Stimulated activated naive B cell treated with anti-CD40 and anti-IgM and Interleukin-4, amounts not matched to agents 10 μg/mL and 1 μg/mL and 100 μg/mL, for 72 hours (primary cell): ENCODE measurements around the gene ABCF2.

Experiments
- ATAC-seq, 2 donors: fragments of 150-1000 bp; cut with Tn5 transposase; replicated peaks; 2 replicates each; pipeline ENCODE4 v1.10.0; 2021; ENCODE audit warnings: moderate library complexity in 1 of 2
- DNase-seq: peaks from one replicate; pipeline ENCODE4 v3.0.0; 2021
- H3K27ac Mint-ChIP-seq: one replicate; pipeline ENCODE4 v1.8.0; 2022; ENCODE audit warnings: mild to moderate bottlenecking, mixed read lengths
- H3K27me3 Mint-ChIP-seq, 2 donors: one replicate each; pipeline ENCODE4 v1.8.0; 2022; ENCODE audit warnings: mixed read lengths in 2 of 2
- H3K36me3 Mint-ChIP-seq, 2 donors: one replicate each; pipeline ENCODE4 v1.8.0; 2022; ENCODE audit warnings: mixed read lengths in 2 of 2, mild to moderate bottlenecking in 1 of 2
- H3K4me1 Mint-ChIP-seq, 2 donors: one replicate each; pipeline ENCODE4 v1.8.0; 2022; ENCODE audit warnings: mixed read lengths in 2 of 2, mild to moderate bottlenecking in 1 of 2
- H3K4me3 Mint-ChIP-seq, 2 donors: one replicate each; pipeline ENCODE4 v1.8.0; 2022; ENCODE audit warnings: mild to moderate bottlenecking in 2 of 2, mixed read lengths in 2 of 2, moderate library complexity in 1 of 2
- H3K9me3 Mint-ChIP-seq, 2 donors: one replicate each; pipeline ENCODE4 v1.8.0; 2022; ENCODE audit warnings: mixed read lengths in 2 of 2, mild to moderate bottlenecking in 1 of 2

ABCF2 gene

DNA sequence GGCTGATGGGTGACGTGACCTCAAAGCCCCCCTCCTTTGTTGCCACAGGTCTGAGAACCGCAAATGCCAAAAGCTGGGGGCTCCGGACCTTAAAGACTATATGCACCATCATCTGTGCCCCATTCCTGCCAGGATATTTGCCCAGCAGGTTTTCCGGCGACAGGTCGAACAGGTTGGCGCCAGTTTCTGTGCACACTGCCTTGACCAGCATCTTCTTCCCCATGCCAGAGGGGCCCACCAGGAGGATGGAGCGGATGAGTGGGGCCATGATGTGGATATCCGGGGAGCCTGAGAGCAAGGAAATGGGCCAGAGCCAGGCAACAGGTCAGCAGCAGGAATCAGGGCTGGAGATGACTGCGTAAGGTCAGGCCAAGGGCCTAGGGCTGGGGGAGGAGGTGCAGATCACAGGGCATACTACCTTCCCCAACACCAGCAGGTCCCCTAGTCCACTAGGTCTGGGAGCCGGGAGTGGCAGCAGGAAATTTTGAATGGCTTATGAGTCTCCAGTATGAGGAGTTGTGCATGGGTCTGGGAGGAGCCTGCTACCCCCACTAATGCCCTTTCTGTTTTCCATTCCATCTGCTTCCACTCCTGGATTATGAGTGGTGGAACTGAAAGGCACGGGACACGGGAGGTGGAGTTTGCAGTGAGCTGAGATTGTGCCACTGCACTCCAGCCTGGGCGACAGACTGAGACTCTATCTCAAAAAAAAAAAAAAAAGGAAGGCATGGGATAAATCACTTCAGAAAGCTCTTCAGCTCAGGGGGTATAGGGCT is 33.6 kb downstream of the ABCF2 start:
- H3K4me1 Mint-ChIP-seq, result peaks cover 3 to 14% of the 10 kb centered on the region in 2 donors
- no peak for ATAC-seq
- H3K9me3 Mint-ChIP-seq, result no peaks in the 10 kb centered on the region
- no peaks in the 10 kb centered on the region for H3K36me3 Mint-ChIP-seq
- H3K27me3 Mint-ChIP-seq, result peaks cover 24 to 35% of the 10 kb centered on the region in 2 donors
- H3K4me3 Mint-ChIP-seq, result no peak overlapping the region
- H3K27ac Mint-ChIP-seq, result no peak overlapping the region
- DNase-seq, result no peak

DNA sequence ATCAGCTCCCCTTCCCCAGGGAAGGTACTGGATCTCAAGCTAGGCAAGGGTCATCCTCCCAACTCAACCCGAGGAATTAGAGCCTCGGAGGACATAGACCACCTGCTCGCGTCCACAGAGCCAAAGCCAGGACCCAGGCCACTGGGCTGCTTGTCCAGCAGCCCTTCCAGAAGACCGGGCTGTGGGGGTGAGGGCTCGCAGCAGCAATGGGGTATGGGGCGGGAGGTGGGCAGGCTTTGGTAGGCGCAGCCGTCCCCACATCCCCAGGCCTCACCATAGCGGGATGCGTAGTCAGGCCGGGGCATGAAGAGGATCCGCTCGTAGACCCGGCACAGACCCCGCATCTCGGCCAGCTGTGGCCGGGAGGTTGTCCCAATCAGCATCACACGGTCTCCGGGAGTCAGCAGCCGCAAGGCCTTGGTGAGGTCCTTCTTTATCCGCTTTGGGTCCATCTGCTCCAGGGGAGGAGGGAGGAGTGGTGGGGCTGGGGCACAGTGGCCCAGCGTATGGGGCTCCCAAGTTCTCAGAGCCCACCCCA is 34.9 kb downstream of the ABCF2 start:
- ATAC-seq (no peak), DNase-seq (no peak)
- H3K9me3 Mint-ChIP-seq, result no peaks in the 10 kb centered on the region
- H3K27me3 Mint-ChIP-seq, result peaks cover 37 to 40% of the 10 kb centered on the region in 2 donors
- no peaks in the 10 kb centered on the region for H3K36me3 Mint-ChIP-seq
- peaks cover 7 to 25% of the 10 kb centered on the region in 2 donors for H3K4me1 Mint-ChIP-seq
- H3K27ac Mint-ChIP-seq, result no peak overlapping the region
- H3K4me3 Mint-ChIP-seq, result no peak overlapping the region

DNA sequence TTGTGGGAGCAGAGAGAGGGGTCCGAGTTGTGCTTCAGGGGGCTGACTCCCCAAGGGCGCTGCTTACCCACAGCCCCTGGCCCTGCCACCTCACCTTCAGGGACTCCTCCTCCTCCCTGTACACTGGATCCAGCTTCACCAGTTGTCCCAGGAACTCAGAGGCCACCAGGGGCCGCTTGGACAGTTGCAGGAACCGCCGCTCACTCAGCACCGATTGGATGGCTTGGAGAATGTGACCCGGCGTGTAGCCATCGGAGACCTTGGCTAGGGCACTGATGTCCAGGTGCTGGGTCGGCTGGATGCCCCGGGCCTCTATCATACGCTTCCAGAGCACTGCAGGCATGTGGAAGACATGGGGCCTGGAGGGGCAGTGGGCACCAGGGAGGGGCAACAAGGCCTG is 35.5 kb downstream of the ABCF2 start:
- Mint-ChIP-seq H3K36me3 (no peaks in the 10 kb centered on the region), H3K9me3 (no peaks in the 10 kb centered on the region), H3K4me3 (no peak overlapping the region), H3K27me3 (peaks cover 43 to 44% of the 10 kb centered on the region in 2 donors), H3K27ac (no peak overlapping the region), H3K4me1 (peaks cover 7 to 25% of the 10 kb centered on the region in 2 donors)
- DNase-seq, result no peak
- no peak for ATAC-seq

DNA sequence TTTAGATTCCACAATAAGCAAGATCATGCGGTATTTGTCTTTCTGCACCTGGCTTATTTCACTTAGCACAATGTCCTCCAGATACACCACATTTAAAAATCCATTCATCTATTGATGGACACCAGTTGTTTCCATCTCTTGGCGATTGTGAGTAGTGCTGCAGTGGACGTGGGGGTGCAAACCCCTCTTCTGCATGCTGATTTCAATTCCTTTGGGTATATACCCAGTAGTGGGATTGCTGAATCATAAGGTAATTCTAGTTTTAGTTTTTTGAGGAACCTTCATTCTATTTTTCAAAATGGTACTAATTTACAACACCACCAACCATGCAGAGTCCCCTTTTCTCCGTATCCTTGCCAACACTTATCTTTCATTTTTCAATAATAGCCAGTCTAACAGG is 38.0 kb downstream of the ABCF2 start:
- H3K9me3 Mint-ChIP-seq, result no peaks in the 10 kb centered on the region
- no peak overlapping the region for H3K27ac Mint-ChIP-seq
- H3K36me3 Mint-ChIP-seq, result no peaks in the 10 kb centered on the region
- peaks cover 41 to 49% of the 10 kb centered on the region in 2 donors for H3K27me3 Mint-ChIP-seq
- H3K4me3 Mint-ChIP-seq, result no peak overlapping the region
- H3K4me1 Mint-ChIP-seq, result peaks cover 7 to 25% of the 10 kb centered on the region in 2 donors
- ATAC-seq (peak; percentile 55 to 59), DNase-seq (no peak)

DNA sequence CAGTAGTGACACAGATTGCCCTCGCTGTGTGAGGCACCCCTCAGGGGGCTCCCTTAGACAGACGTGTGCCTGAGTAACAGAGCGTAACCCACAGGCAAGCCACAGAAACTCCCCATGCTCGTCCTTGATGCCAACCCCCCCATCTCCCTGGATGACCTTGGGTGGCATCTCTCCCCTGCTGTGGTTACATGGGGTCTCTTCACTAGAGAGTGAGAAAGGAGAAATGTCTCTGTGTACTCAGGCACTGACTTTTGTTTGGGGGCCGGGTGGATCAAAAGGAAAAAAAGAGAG is 38.8 kb downstream of the ABCF2 start:
- Mint-ChIP-seq H3K4me1 (peaks cover 7 to 25% of the 10 kb centered on the region in 2 donors), H3K27me3 (peaks cover 39 to 51% of the 10 kb centered on the region in 2 donors), H3K36me3 (no peaks in the 10 kb centered on the region), H3K9me3 (no peaks in the 10 kb centered on the region), H3K4me3 (no peak overlapping the region), H3K27ac (peak overlapping the region; percentile 21)
- peak; percentile 48 to 70 for ATAC-seq
- no peak for DNase-seq

DNA sequence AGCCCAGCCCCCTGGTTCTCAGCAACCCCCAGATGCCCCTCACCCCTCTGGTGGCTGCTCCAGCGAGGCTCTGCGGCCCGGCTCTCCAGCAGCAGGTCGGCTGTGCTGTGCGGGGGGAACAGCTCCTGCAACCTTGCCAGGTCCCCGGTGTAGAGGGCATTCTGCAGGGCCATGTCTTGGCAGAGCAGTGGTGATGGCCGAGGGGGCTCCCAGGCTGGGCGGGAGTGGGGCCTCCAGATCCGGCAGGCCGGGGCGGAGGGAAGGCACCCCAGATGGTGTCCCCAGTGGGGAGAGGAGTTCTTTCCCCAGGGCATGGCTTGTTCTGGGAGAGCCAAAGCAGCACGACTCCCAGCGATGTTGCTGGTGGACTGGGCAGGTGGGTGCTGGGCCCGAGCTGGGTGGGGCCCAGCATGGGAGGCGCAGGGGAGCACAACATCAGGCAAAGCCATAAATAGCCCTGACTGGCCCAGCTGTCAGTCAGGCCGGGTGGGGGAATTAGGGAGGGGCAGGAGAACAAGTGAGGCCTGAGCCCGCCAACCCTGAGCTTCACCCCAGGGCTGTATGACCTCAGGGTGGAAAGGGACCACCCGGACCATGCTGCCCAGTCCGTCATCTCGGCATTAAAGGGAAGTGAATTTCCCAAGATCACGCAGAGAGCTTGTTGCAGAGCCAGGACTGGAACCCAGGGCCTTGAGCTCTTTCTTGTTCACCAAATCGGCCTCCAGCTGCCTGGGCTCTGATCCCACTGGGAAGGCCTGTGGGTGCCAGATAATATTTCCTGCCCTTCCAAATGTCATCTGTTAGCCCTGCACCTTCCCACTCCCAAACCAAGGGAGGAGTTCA is 39.4 kb downstream of the ABCF2 start:
- ATAC-seq (no peak), DNase-seq (no peak)
- Mint-ChIP-seq H3K4me3 (no peak overlapping the region), H3K4me1 (peaks cover 7 to 25% of the 10 kb centered on the region in 2 donors), H3K36me3 (no peaks in the 10 kb centered on the region), H3K27me3 (peaks cover 37 to 51% of the 10 kb centered on the region in 2 donors), H3K9me3 (no peaks in the 10 kb centered on the region), H3K27ac (peak overlapping the region; percentile 21)

DNA sequence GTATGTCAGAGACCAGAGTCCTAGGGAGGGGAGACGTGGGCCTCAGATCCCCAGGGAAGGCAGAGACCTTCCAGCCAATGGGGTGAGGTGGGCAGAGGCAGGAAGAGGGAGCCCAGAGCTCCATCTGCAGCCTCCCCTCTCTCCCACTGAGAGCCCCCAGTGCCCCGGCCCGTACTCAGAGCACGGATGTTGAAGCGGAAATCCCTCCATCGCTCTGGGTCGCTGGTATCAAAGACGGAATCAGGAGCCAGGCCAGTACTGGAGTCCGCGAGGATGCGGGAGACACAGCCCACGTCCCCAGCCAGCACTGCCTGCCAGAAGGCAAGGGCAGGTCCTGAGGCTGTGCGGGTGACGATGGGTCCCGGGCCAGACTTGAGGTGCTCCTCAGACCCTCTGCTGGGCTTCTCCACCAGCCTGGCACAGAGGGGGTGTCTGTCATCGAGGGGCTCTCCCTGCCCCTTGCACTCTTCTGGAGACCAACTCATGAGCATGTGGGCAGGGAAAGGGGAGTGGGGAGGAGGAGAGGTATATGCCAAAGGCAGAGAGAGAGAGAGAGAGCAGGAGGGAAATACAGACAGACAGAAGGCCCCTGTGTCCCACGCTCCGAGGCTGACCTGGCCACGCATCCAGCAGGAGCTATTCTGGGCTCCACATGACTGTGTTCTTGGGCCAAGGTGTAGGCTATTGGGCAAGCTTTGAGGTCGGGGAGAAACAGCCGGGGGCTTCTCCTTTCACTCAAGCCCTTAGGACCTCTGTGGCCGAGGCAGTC is 40.2 kb downstream of the ABCF2 start, which contains the start of gene ASB10:
Gene ASB10 (minus strand): TSS at position 611 of the 769 bp plus-strand sequence. CDS start 120 bp downstream, at position 491.
- no peak within 1 kb of the TSS for H3K4me3 Mint-ChIP-seq
- peak within 1 kb of the TSS; percentile 21 for H3K27ac Mint-ChIP-seq
- H3K36me3 Mint-ChIP-seq, result no peaks in the 10 kb centered on the region
- no peak for DNase-seq
- no peaks in the 10 kb centered on the region for H3K9me3 Mint-ChIP-seq
- H3K27me3 Mint-ChIP-seq, result peaks cover 41 to 57% of the 10 kb centered on the region in 2 donors
- ATAC-seq, result no peak
- H3K4me1 Mint-ChIP-seq, result peaks cover 7 to 25% of the 10 kb centered on the region in 2 donors

DNA sequence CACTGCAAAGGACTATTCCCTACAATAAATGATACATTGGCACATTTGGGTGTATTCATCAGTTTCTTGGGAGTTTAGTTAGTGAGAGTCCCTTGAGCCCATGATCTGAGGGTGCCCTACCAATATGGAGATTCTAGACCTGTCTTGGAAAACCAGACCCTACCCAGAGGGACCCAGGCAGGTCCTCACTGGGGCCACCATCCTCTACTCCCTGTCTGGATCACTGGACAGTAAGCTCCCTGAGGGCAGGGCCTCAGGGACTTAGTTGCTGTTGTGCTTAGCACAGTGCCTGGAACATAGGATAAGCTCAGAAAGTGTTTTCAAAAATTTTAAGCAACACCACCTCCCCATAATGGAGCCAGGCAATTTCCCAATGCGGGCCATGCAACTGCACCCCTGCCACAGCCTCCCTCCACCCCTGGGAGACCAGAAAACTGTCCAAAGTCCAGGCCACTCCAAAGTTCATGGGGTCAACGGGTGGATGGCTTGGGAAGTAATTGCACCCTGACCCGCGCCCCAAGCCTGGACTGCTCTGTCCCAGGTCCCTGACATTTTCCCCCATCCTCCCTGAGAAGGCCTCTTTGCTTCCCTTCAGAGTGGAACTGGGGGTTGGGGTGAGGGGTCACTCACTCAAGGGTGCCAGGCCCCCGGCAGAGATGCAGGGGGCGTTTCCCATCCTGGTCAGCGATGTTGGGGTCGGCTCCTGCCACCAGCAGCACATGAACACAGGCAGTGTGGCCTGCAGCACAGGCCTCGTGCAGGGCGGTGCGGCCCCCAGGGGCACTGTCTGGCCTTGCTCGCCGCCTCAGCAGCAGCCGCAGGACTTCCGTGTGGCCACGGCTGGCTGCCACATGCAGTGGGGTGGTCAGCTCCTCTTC is 41.0 kb downstream of the ABCF2 start:
- no peak overlapping the region for H3K27ac Mint-ChIP-seq
- no peak for DNase-seq
- H3K36me3 Mint-ChIP-seq, result no peaks in the 10 kb centered on the region
- H3K4me1 Mint-ChIP-seq, result peaks cover 7 to 25% of the 10 kb centered on the region in 2 donors
- no peaks in the 10 kb centered on the region for H3K9me3 Mint-ChIP-seq
- H3K27me3 Mint-ChIP-seq, result peaks cover 39 to 60% of the 10 kb centered on the region in 2 donors
- no peak for ATAC-seq
- H3K4me3 Mint-ChIP-seq, result no peak overlapping the region

DNA sequence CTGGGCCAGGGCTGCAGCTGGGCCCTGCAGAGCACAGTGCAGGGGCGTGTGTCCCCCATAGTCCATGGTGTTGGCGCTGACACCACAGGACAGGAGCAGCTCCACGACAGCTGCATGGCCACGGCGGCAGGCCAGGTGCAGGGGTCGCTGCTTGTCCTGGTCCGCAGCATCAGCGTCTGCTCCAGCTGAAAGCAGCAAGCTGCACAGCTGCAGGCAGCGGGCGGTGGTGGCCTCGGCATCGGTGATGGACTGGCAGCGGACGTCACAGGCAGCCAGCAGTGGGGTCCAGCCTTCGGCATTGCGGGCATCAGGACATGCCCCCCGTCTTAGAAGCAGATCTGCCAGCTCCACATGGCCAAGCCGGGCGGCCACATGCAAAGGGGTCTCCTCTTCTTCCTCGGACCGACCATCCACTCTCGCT is 46.0 kb downstream of the ABCF2 start:
- DNase-seq (no peak), ATAC-seq (no peak)
- Mint-ChIP-seq H3K4me1 (no peaks in the 10 kb centered on the region), H3K27me3 (peaks cover 43 to 65% of the 10 kb centered on the region in 2 donors), H3K27ac (no peak overlapping the region), H3K9me3 (no peaks in the 10 kb centered on the region), H3K4me3 (no peak overlapping the region), H3K36me3 (no peaks in the 10 kb centered on the region)

DNA sequence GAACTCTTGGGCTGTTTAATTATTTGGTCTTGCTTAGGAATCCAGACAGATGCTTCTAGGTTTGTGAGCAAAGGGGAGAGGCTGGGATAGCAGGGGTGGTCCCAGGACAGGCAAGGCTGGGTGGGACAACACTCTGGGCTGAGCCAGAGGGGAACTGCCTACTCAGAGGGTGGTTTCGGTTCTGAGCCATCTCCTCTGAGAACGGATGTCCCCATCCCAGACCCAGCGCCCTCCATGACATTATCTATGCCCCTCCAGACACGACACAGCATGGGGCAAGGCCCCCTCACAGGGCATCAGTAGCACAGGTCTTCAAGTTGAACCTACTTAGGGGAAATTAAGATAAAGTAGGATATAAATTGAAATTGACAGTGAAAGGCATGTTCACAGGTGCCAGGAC is 47.1 kb downstream of the ABCF2 start:
- no peak for ATAC-seq
- no peak for DNase-seq
- Mint-ChIP-seq H3K27me3 (peaks cover 49 to 75% of the 10 kb centered on the region in 2 donors), H3K27ac (no peak overlapping the region), H3K36me3 (no peaks in the 10 kb centered on the region), H3K4me1 (no peaks in the 10 kb centered on the region), H3K4me3 (no peak overlapping the region), H3K9me3 (no peaks in the 10 kb centered on the region)

DNA sequence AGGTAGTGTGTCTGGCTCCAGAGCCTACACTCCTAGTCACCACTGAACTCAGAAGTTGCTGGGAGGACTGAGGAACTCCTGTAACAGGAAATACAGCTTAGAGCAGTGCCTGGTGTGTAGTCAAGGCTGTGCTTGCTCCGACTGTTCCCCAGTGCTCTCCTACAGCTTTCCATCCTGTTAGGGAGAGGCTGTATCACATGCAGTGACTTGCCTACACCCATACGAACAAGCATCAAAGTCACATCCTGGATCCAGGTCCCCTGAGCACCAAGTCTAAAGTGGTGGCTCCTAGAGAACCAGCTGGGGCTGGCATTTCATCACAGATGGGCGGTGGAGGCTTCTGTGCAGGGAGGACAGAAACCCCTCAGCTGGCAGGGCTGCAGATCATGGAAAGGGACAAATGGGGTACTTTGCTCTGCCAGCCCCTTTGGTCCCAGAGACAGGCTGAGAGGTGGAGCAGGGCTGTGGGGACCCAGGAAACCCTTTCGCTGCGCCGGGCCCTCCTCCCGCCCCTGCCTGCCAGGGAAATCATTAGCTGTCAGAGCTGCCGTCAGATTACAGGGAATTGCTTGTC is 47.6 kb downstream of the ABCF2 start:
- no peak overlapping the region for H3K4me3 Mint-ChIP-seq
- H3K9me3 Mint-ChIP-seq, result peaks cover 0 to 2% of the 10 kb centered on the region in 2 donors
- DNase-seq (no peak), ATAC-seq (no peak)
- H3K27ac Mint-ChIP-seq, result no peak overlapping the region
- peaks cover 0 to 3% of the 10 kb centered on the region in 2 donors for H3K36me3 Mint-ChIP-seq
- no peaks in the 10 kb centered on the region for H3K4me1 Mint-ChIP-seq
- peaks cover 49 to 76% of the 10 kb centered on the region in 2 donors for H3K27me3 Mint-ChIP-seq

DNA sequence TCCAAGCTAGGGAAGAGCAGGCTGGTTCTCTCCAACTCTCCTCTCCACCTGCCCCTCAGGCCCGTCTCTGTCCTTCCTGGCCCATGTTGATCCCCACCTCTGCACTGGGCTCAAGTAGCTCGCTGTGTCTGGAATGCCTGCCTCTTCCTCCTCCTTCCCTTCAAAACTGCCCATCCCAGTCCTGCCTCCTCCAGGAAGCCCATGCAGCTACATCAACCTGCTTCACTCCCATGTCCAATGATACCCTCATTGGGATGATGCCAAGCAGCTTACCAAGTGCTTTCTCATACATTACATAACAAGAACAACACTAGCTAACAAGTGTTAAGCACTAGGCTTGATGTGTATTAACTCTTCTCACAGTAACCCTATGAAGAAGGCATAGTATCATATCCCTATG is 48.2 kb downstream of the ABCF2 start:
- H3K36me3 Mint-ChIP-seq, result peaks cover 0 to 3% of the 10 kb centered on the region in 2 donors
- DNase-seq (no peak), ATAC-seq (no peak)
- H3K27ac Mint-ChIP-seq, result no peak overlapping the region
- no peaks in the 10 kb centered on the region for H3K4me1 Mint-ChIP-seq
- H3K27me3 Mint-ChIP-seq, result peaks cover 48 to 71% of the 10 kb centered on the region in 2 donors
- H3K9me3 Mint-ChIP-seq, result peaks cover 0 to 2% of the 10 kb centered on the region in 2 donors
- H3K4me3 Mint-ChIP-seq, result no peak overlapping the region

DNA sequence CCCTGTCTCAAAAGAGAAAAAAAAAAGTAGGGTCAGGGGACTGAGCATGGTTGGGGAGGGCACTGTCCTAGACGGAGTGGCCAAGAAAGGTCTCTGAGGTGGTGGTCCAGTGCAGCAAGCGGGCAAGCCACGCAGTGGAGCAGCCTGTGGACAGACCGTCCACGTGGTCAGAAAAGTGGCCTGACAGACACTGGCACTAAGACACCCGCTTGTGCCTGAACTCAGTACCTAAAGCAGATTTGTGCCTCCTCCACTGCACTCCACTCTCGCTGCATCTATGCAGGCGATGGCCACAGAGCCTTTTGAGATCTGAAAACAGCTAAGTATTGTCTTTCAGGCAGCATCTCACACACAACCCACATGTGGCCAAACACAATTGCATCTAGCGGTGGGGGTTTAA is 48.8 kb downstream of the ABCF2 start:
- no peak for ATAC-seq
- peaks cover 0 to 3% of the 10 kb centered on the region in 2 donors for H3K36me3 Mint-ChIP-seq
- peaks cover 0 to 2% of the 10 kb centered on the region in 2 donors for H3K9me3 Mint-ChIP-seq
- no peak overlapping the region for H3K4me3 Mint-ChIP-seq
- H3K27ac Mint-ChIP-seq, result no peak overlapping the region
- DNase-seq, result no peak
- H3K4me1 Mint-ChIP-seq, result no peaks in the 10 kb centered on the region
- peaks cover 54 to 75% of the 10 kb centered on the region in 2 donors for H3K27me3 Mint-ChIP-seq
